SIG-M5 treated with dmso at 0.1 percent for 504 hours (cell line): ENCODE data around the gene SLC22A7.
A peak's percentile ranks its signal among the peaks of the same experiment; 100 is the strongest.

ENCODE experiments used
- DNase-seq: peaks from one replicate; lab custom pipeline; 2025; ENCODE audit not compliant: unreplicated experiment; lab: John Stamatoyannopoulos, UW

SLC22A7 gene

DNA sequence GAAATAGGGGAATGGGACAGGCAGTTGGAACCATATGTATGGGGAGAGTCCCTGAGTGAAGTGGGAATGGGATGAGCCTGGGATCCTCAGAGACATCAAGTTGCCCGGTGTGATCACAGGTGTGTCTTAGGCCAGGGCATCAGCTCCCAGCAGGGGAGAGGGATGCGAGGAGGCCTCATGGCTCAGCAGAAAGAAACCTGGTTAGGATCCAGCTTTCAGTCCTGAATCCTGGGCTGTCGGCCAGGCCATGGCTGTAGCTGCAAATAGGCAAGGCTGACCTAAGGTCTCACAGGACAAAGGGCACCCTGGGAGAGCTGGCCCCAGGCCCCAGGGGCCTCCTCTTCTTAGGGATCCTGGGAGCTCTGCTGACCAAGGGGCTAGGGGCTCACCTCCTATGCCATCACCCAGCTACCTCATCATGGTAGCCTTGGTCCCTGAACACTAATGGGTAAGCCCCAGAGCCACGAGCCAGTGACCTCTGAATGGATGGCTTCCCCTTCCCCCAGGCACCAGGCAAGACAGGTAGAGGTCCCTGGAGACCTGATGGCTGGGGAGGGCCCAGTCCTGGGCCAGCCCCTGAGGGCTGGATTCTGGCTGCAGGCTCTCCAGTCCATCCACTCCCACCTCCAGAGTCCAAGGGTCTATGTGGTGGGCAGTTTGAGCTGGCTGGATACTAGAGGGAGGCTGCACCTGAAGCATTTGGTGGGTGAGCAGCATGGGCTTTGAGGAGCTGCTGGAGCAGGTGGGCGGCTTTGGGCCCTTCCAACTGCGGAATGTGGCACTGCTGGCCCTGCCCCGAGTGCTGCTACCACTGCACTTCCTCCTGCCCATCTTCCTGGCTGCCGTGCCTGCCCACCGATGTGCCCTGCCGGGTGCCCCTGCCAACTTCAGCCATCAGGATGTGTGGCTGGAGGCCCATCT is at the start of gene SLC22A7:
TSS of gene SLC22A7 (plus strand) at position 617 of the 921 bp plus-strand sequence. CDS start at position 716, 99 bp downstream.
- no peak for DNase-seq

GRCh38 chr6:43248791-43249190 is 49.3 kb upstream of the SLC22A7 start:
- no peak for DNase-seq

DNA sequence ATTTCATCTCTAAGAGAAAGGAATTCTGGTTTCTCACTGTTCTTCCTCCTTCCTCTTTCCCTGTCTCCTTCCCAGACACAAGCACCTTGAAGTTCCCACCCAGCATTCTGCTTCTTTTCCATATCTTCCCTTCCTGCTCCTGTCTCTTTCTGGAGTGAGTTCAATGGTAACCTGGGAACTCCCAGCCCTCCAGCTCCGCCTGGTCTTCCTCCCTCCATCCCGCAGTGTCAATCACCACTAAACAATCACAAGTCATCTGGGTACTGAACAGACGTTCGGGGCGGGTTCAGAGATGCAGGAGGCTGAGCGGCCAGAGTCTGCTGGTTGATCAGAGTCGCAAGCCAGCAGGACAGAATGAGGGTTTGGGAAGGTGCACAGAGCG is 47.1 kb upstream of the SLC22A7 start:
- DNase-seq = no peak

DNA sequence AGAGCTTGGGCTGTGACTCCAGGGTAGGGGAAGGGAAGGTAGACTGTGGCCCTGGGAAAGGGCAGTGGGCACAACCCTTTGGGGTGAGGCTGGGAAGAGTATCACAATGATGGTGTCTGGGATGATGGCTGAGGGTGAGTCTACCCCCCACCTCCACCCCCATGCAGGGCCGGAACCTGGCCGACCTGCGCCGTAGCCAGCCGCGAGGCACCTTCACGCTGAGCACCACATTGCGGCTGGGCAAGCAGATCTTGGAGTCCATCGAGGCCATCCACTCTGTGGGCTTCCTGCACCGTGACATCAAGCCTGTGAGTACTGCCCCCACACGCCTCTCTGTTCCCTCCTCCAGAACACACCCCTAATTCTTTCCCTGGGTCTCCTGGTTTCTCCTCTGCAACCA is 44.7 kb upstream of the SLC22A7 start:
- no peak for DNase-seq

GRCh38 chr6:43254138-43254817 is 43.8 kb upstream of the SLC22A7 start:
- DNase-seq = no peak

GRCh38 chr6:43254846-43255245 is 43.2 kb upstream of the SLC22A7 start:
- no peak for DNase-seq

DNA sequence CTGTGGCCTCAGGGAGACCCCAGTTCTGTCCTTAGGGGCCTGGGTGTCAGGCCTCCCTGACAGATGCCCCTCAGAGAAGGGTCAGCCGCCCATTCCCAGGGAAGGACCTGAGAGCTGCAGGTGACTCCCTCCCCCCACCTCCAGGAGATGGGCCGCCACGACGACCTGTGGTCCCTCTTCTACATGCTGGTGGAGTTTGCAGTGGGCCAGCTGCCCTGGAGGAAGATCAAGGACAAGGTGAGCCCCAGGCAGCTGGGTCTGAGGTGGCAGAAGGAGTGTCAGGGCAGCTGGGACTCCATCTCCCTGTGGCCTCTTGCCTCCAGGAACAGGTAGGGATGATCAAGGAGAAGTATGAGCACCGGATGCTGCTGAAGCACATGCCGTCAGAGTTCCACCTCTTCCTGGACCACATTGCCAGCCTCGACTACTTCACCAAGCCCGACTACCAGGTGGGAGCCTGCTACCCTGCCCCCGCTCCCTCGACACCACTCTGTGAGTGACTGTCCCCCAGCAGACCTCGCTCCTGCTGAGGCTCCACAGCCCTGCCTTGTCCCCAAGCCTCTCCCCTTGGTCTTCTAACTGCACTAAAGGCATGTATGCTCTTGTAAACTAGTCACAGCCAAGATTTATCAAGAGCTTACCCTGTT is 42.5 kb upstream of the SLC22A7 start:
- no peak for DNase-seq

- no peak for DNase-seq
Measured at GRCh38 chr6:43256670-43257366, 41.2 kb upstream of the SLC22A7 start.

DNA sequence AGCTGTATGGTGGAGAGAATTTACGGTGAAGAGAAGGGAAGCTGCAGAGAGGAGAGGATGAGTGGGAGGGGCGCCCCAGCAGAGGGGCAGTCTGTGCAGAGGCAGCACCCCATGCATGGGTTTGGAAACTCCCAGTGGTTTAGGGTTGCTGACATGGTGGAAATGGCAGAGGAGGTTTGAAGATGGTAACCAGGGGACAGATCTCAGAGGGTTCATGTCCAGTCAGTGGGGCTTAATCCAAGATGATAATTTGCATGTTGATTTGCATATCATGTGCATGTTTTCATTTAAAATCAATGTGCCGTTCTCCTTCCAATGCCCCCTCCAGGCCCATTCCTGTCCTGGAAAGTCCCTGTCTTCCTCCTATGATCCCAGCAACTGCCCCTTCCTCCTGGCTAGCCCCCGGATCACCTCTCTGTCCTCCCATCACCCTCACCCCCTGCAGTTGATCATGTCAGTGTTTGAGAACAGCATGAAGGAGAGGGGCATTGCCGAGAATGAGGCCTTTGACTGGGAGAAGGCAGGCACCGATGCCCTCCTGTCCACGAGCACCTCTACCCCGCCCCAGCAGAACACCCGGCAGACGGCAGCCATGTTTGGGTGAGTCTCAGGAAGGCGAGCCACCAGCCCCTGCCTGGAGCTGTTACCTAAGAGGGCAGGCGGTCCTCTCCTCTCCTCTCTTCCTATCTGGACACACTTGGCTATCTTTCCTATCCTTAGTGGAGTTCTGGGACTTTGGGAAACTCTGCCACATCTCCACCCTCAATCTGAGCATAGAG is 40.5 kb upstream of the SLC22A7 start:
- DNase-seq = no peak

DNA sequence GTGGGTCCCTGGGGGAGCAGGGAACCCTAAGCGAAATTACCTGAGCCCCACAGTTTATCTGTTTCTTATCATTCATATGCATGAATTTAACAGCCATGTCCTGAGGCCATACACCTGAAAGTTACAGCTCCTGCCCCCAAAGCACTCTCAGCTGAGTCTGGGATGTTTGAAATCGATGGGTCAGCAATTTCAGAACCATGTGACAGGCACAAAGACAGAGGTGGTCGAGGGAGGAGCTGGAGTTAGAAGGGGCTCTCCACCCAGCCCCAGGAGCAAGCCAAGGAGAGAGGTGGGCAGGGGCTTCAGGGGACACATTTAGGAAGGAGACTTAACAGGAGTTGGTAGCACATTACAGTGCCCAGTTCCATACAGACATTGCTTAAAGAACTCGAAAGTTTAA is 39.9 kb upstream of the SLC22A7 start:
- DNase-seq = no peak

- no peak for DNase-seq
Measured at GRCh38 chr6:43258807-43259686, 39.0 kb upstream of the SLC22A7 start.

- no peak for DNase-seq
Measured at GRCh38 chr6:43260791-43261190, 37.3 kb upstream of the SLC22A7 start.

DNA sequence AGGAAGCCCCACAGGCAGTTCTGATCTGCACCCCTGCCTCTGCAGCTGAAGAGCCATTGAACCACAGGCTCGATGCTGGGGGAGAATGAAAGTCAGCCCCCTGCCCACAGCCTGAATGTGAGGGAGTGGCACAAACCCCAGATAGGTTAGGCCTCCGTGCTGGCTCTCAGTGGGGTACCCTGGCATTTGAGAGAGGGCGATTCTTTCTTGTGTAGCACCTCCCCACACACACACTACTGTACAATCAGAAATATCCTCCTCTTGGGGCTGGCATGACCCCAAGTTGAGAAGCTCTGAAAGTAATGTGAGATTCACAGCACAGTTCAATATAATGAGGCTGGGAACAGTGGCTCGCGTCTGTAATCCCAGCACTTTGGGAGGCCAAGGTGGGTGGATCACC is 36.9 kb upstream of the SLC22A7 start:
- DNase-seq = no peak

- no peak for DNase-seq
Measured at GRCh38 chr6:43262000-43262779, 35.9 kb upstream of the SLC22A7 start.

- no peak for DNase-seq
Measured at GRCh38 chr6:43262780-43263313, 35.2 kb upstream of the SLC22A7 start.

DNA sequence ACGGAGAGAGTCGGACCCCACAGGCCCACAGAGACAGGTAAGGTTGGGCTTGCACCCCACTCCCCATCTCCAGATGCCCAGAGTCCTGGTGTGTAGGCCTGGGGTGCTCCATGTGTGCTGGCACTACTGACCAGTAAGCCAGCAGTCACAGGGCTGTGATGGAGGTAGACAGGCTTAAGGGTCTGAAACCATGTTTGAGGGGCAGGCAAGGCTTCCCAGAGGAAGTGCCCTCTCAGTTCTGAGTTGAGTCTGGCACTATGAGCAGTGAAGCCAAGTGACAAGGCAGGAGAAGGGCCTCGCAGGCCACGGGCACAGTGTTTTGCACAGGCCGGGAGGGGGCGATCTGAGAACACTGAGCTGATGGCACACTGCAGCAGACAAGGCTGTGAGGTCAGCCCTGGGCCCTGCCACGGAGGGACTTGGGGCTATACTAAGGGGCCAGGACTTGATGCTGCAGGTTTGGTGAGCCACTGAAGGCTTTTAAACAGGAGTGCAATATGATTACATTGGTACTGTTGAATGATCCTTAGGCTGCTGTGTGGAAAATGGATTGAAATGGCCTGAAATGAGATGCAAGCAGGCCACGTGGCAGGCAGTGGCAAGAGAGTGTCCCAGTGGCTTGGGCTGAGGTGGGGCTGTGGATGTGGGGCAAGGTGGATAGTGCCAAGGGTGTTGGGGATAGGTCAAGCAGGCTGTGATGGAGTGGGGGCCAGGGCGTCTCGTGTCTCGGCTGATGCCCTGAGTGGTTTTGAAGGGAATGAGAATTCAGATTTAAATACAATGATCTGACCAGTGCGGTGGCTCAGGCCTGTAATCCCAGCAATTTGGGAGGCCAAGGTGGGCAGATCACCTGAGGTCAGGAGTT is 34.5 kb upstream of the SLC22A7 start:
- peak; percentile 59 for DNase-seq

- no peak for DNase-seq
Measured at GRCh38 chr6:43264599-43265145, 33.4 kb upstream of the SLC22A7 start.
